GM19240 (cell line): ENCODE data around the gene KITLG.
"Not testable (repeated sequence)": the region's sequence is repeated elsewhere in the genome, so short reads cannot be mapped to it uniquely, and the experiment has no call there.

Source experiments
- DNase-seq: peaks from one replicate; pipeline ENCODE4 v3.0.0; 2011; ENCODE audit warnings: low spot score; ENCODE audit not compliant: insufficient read length

KITLG gene

DNA sequence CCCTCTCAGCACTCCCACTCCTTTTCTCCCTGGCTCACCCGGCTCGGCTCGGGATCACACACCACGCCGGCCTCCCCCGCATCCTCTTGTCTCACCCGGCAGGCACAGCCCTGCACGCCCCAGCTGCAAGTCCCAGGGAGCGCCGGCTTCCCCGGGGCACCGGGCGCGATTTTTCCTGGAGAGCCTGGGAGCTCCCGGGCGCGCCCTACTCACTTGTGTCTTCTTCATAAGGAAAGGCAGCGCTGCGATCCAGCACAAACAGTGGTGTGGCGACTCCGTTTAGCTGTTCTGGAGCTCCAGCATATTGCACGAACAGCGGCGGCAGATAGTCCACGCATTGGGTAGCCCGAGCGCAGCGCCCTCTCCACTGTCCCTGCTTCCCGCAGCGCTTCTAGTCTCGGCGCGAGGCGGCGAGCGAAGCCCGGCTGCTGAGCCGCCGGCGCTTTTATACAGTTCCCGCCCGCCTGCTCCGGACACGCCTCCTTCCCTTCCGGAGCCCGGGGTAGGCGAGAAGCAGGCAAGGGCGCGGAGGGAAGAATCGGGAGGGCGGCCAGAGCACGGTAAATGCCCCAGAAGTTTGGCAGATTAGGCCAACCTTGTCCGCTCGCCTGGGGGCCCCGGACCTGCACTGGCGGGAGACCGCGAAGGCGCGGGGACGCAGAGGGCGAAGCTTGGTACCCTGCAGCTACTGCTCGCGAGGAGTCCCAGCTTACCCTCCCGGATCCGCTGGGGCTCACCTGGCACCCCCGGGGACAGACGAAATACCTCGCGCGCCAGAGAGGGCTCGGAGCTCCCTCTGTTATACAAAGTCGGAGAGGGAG, at the start of gene KITLG:
Gene KITLG (minus strand): TSS at position 421 of the 821 bp plus-strand sequence. CDS start 193 bp downstream, at position 228.
- no peak for DNase-seq

DNA sequence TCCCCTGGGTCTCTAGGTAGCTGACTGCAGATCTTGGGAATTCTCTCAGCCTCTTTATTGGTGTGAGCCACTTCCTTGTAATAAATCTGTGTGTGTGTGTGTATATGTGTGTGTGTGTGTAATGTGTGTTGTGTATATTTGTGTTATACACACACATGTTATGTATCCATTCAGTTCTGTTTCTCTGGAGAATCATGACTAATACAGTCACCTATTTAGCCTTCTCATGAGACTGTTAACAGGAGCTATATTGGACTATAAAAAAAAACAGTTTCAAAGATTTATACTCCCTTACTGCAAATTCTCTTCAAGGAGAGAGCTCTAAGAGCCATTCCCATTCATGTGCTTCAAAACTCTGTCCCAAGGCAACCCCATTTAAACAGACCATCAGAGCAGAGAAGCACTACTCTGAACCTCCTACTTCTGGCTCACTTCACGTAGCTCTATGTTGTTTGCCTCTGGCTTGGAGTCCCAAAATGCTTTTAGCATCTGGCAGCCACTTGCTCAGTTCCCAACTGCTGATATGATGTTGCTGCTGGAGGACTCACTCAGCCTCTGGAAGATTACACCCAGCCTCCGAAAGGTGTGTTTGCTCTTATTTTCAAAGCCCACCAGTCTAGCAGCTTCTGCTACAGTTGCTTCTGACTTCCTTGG, 48.7 kb upstream of the KITLG start:
- DNase-seq, result no peak

GRCh38 chr12:88628035-88628434, 47.8 kb upstream of the KITLG start:
- DNase-seq, result not testable (repeated sequence)

DNA sequence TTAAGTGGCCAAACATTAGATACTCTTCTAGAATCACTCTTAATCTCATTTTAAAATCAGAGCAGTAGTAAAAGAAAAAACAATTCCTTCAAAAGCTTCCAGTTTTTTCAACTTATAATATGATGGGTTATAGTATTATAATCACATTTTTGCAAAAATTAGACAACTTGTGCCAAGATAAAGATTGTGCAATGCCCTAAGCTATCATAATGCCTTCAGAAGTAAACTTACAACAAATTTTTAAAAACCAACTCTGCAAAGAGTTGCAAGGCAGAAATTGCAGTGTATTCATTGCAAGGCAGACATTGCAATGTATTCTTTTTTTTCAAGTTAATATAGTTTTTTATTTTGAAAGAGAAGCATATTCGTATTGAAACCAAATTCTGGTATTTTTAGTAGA, 47.2 kb upstream of the KITLG start:
- DNase-seq, result no peak

DNA sequence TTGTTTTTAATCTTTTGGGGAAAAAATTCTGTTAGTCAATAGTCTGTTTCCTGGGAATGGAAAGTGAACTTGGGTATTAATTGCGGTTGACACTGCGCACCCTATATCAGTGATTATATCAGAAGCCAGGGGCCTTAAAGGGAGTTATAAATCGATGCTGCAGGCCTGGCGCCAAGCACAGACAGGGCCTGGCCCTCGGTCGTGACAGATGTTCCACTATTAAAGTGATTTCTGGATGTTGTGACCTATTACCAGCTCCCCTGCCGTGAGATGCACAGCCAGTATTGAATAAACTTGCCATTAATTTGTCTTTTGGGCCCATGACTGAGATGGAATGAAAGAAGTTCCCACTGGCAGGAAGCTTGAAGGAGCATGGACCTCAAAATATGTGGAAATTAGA, 45.1 kb upstream of the KITLG start:
- no peak for DNase-seq

DNA sequence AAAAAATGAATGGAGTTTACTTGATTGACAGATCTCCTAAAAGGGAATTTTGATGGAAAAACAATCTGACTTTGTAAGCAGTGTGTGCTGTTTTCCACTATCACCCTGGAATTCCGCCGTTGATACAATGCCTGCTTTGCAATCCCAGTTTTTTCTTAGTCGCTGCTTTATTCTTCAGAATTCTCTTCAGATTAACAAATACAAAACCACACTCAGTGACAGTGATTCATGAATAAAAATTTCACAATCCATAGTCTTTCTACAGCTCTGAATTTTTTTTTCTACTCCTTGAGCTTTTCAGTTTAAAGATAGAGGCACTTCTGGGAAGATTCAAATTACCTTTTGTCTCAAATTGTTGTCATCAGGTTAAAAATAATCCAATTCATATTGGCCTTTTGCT, 44.6 kb upstream of the KITLG start:
- no peak for DNase-seq

DNA sequence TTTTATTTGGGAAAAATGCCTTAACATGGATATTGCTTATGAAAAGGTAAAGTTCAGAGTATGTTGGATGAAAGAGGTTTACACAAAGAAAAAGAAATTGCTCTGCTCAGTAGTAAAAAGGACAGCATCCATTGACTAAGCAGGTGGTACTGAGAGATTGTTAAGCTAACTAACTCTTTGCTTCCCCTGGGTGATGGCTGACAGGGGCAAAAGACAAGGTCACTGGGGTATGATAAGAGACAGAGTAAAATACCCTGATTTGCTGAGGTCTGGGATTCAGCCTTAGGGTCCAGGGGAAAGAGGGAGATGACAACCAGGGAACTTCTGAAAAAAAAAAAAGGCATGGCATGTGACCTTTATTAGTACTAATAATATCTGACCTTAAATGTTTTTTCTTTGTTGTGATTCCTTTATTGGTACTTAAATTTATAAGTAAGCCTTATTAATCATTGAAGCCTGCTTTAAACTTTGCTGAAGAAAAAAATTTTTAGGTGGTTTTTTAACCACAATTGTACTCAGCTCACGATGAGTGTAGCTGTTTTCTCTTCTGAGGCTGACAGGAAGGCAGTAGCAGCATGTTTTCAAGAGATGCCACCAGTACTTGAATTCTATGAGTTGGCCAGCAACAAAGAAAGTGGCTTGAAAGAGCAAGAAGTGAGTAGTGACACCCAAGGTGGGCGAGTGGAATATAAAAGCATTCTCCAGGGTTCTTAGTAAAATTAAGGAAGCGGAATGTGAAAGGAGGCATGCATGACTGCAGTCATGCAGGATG, 43.7 kb upstream of the KITLG start:
- no peak for DNase-seq

DNA sequence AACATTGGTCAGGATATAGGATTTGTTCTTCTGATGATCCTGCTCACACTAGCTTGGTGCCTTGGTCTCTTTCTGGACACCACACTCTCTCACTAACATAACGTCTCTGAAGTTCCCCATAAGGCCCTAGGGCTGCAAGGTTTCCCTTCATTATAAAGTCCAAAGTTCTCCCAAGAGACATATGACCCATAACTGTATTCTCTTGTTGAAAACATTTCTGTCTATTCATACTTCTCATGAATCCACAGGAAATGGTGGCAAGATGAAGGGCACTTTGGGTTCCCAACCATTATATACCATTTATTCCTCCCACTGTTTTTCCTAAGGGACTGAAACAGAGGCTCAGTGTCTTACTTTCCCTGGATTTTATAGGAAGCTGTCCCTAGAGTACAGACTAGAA, 37.1 kb upstream of the KITLG start:
- no peak for DNase-seq

- no peak for DNase-seq
Measured at GRCh38 chr12:88615490-88615889, 35.2 kb upstream of the KITLG start.

DNA sequence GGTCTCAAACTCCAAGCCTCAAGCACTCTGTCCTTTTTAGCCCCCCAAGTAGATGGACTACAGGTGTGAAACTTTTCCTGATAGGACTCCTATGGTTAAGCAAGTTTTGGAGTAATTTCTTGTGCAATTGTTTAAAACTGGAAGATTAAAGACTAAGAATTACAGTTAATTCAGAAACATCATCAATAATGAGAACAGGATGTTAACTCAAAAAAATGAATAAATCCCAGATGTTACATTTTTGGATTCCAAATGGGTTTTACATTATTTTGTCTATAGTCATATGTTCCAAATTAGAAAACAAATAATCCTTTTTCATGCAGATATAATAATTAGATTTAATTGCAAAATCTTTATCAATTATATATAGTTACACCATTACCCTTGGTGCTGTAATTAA, 24.4 kb upstream of the KITLG start:
- no peak for DNase-seq

- DNase-seq, result no peak
Measured at GRCh38 chr12:88600272-88600671, 20.0 kb upstream of the KITLG start.

GRCh38 chr12:88597365-88597764, 17.1 kb upstream of the KITLG start:
- no peak for DNase-seq

DNA sequence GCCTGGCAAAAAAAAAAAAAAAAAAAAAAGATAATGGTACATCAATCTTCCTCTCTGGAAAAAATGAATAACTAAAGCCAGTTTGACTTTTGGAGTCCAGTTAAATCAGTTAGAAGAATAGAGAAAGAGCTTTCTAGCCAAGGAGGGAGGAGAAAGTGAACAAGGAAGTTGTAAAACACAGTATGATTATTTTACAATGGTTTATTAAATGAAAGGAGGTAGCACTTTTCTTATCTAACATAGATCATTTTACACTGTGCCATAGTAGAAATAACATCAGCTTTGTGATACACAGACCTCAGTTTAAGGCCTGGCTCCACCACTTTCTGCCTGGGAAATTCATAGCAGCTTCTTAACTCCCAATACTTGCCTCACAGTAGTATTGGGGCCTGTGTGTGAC, 15.4 kb upstream of the KITLG start:
- no peak for DNase-seq

DNA sequence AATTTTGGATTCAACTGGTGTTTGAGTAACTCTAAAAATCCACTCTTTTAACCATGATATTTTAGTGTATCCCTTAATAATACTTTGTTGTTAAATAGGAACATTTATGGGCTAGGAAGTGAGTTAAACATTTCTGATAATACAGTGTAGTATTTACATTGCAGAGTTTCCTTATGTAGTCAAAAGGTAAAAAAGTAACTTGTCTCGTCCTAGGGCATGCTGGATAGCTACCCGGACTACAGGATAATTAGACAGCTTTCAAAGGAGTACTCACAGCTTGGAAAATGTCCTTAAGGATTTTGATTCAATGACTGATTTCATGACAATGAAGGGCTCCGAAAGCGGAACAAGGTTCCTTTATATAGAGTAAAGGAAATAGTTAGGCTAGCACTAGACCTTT, 14.5 kb upstream of the KITLG start:
- DNase-seq, result no peak

DNA sequence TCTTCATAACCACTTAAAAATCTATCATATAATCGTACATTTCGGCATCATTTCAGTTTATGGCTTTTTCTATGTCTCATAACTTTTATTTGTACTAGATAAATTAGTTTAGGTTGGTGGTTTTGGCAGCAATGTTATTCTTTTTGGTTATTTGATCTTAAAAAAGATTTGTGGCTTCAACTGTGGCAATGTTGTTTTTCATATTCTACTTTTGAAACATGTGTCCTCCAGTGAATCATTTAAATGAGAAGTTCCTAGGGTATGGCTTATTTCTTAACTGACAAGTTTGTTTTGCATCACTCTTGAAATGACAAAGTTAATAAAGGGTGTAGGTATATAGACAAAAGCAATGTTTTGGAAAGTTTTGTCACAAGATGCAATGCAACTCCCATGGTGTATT, 11.1 kb upstream of the KITLG start:
- no peak for DNase-seq

- DNase-seq, result no peak
Measured at GRCh38 chr12:88590851-88591250, 10.6 kb upstream of the KITLG start.

- DNase-seq, result no peak
Measured at GRCh38 chr12:88585077-88585476, 4.8 kb upstream of the KITLG start.

GRCh38 chr12:88579601-88580050, 645 bp downstream of the KITLG start:
- DNase-seq, result no peak

- DNase-seq, result no peak
Measured at GRCh38 chr12:88579161-88579517, 1.1 kb downstream of the KITLG start.

DNA sequence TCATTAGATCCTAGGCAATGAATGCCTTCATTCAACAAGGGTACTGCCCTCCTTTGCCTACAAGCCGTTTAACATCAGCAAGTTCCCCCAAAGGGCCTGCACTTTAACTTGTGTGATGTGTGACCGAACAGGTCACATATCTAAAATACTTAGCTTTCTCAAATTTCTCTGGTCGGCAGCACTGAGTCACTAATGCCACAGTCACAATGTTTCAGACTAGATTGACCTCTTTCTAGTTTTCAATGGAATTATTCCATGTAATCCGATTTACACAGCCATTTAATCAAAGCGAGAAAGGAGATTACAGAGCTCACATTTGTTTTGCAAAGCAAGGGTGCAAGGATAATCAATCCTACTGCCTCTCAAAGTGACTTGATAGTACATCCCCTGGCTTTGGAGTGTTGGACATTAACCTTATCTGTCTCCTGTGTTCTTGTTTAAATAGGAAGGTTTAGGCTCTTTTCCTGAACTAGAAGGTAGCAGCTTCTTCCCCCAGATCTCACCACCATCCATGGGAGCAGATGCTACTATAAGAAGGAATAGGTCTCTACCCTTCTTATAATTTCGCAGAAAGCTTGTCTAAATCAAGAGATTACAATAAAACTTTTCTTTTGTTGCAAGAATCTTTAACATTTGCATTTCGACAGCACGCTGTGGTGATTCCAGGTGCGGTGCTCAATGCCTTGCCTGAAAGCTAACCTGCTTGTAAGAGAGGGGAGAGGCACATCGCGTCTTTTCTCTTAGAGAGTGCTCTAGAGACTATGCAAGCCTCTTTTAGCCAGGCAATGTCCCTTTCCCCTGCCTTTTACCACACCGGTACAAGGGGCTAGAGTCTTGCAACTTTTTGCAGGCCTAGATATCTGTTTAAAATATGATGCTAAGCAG, 1.8 kb downstream of the KITLG start:
- DNase-seq, result no peak

- DNase-seq, result no peak
Measured at GRCh38 chr12:88577537-88577936, 2.7 kb downstream of the KITLG start.
